Stomach smooth muscle (tissue), 2 donors: Measurements from ENCODE around the gene WBP1L.

Experiments used
- H3K27ac ChIP-seq: one replicate; pipeline ENCODE4 v1.7.0; 2013; ENCODE audit warnings: mild to moderate bottlenecking, low read length, inconsistent platforms
- H3K27me3 ChIP-seq, 2 donors: one replicate each; pipeline ENCODE4 v1.7.0; 2013; ENCODE audit warnings: low read length in 2 of 2; ENCODE audit not compliant: insufficient read depth in 2 of 2, control insufficient read depth in 1 of 2
- H3K36me3 ChIP-seq, 2 donors: one replicate each; pipeline ENCODE4 v1.7.0; 2013; ENCODE audit warnings: low read length in 2 of 2; ENCODE audit not compliant: control insufficient read depth in 2 of 2, insufficient read depth in 2 of 2
- H3K4me1 ChIP-seq: one replicate; pipeline ENCODE4 v1.7.0; 2013; ENCODE audit warnings: low read length; ENCODE audit not compliant: control insufficient read depth, insufficient read depth
- H3K4me3 ChIP-seq, 2 donors: one replicate each; pipeline ENCODE4 v1.7.0; 2013; ENCODE audit warnings: low read length in 2 of 2
- H3K9ac ChIP-seq, 2 donors: one replicate each; pipeline ENCODE4 v1.7.0; 2013; ENCODE audit warnings: low read length in 2 of 2, mild to moderate bottlenecking in 1 of 2
- H3K9me3 ChIP-seq, 2 donors: one replicate each; pipeline ENCODE4 v1.7.0; 2013; ENCODE audit warnings: low read length in 2 of 2; ENCODE audit not compliant: control insufficient read depth in 2 of 2
- donor health status: healthy.
- donor health status: Pancreatic carcinoma.

Gene WBP1L

GRCh38 chr10:102723989-102724388, 19.8 kb upstream of the WBP1L start:
- H3K27ac ChIP-seq = no peak overlapping the region
- no peak overlapping the region for H3K4me3 ChIP-seq

DNA sequence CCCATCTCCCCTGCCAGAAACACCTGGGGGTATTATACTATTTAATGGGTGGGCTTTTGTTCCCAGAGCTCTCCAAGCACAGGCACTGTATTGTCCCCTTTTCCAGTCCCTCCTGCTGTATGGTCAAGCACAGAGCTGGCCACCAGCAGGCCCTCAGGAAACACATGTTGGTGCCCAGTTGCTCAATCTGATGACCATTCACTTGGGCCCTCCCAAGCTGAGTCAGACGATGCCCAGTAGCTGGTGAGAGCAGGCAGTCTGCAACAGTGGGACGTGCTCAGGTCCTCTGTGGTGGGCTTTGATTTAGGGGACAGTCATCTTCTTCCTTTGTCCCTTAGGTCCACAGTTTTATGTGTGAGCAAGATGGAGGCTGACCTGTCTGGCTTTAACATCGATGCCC, 17.5 kb upstream of the WBP1L start:
- peaks cover 6% of the 10 kb centered on the region for H3K4me1 ChIP-seq
- peaks cover 0 to 4% of the 10 kb centered on the region in 2 donors for H3K36me3 ChIP-seq

More at GRCh38 chr10:102723989-102724388, 19.8 kb upstream of the WBP1L start:
- H3K27me3 ChIP-seq = no peaks in the 10 kb centered on the region
- no peak overlapping the region for H3K9ac ChIP-seq
- H3K4me1 ChIP-seq = no peaks in the 10 kb centered on the region
- H3K9me3 ChIP-seq = no peaks in the 10 kb centered on the region
- peaks cover 0 to 4% of the 10 kb centered on the region in 2 donors for H3K36me3 ChIP-seq

DNA sequence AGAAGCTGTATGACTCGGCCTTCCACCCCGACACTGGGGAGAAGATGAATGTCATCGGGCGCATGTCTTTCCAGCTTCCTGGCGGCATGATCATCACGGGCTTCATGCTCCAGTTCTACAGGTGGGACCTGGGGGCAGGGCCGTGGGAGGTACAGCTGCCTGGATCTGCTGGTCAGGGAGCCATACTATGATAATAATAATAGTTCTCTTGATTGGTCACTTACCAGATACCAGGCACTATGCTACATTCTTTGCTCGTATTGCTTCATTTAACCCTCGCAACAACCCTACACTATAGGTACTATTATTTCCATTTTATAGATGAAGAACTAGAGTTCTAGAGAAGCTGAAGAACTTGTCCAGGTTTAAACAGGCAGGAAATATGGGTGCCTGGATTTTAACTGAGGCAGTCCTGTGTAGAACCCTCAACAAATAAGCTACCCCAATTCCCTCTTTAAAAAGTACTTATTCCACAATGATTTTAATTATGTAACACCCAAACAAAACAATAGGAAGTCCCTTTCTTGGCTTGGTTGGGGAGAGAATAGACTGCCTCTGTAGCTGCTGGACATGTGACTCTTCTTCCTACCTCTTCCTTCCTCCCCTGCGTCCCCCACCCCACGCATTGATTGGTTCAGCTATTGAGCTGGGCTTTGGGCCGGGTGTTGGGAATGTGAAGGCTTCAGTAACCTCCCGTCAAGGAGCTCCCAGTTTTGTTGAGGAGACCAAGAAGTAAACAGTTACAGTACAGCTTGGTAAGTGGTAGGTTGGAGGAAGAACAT, 16.5 kb upstream of the WBP1L start:
- Histone ChIP-seq H3K27ac (no peak overlapping the region), H3K9ac (no peak overlapping the region)

More for the DNA sequence above, 17.5 kb upstream of the WBP1L start:
- H3K4me3 ChIP-seq = no peak overlapping the region
- no peak overlapping the region for H3K9ac ChIP-seq
- no peaks in the 10 kb centered on the region for H3K9me3 ChIP-seq
- no peaks in the 10 kb centered on the region for H3K27me3 ChIP-seq
- no peak overlapping the region for H3K27ac ChIP-seq

DNA sequence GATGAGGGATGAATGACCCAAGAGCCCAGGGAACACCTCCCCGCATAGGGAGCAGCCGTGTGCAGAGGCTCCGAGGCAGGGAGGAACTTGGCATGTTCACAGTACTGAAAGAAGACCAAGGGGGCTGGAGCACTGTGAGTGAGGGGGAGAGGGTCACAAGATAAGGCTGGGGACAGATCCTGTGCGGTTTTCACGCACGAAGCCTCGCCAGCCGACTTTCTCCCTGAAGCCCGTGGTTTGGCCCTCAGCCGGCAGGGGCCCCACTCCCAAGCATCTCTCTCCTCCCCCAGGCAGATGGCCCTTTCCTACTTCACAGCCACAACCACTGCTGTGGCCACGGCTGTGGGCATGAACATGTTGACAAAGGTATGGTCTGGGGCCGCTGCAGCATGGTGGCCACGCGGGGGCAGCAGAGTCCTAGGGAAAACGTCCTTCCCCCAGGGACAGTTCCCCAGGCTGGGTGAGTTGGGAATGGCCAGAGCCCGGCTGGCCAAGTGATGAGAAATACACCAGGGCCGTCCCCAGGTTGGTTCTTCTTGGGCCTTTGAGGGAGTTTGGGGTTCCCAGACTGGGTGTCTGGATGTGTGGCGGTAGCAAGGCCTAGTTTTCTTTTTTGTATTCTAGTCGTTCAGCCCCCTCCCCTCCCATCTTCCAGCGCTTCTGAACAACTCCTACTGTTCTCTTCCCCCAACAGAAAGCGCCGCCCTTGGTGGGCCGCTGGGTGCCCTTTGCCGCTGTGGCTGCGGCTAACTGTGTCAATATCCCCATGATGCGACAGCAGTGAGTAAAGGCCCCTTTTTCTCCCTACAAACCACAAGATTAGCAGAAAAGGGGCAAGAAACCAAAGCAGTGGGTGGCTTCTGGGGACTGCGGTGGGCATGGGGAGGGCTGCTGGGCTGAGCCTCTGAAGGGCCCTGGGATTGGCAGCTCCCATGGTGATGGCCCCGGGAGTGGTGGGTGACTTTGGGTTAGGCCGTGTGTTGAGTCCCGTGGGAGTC, 14.4 kb upstream of the WBP1L start:
- no peak overlapping the region for H3K9ac ChIP-seq
- no peaks in the 10 kb centered on the region for H3K9me3 ChIP-seq
- no peak overlapping the region for H3K4me3 ChIP-seq
- H3K27me3 ChIP-seq = no peaks in the 10 kb centered on the region
- no peak overlapping the region for H3K27ac ChIP-seq
- peaks cover 6% of the 10 kb centered on the region for H3K4me1 ChIP-seq
- peaks cover 3 to 13% of the 10 kb centered on the region in 2 donors for H3K36me3 ChIP-seq

More for the DNA sequence above, 16.5 kb upstream of the WBP1L start:
- H3K4me1 ChIP-seq = peaks cover 6% of the 10 kb centered on the region
- no peak overlapping the region for H3K4me3 ChIP-seq
- H3K9me3 ChIP-seq = no peaks in the 10 kb centered on the region
- H3K36me3 ChIP-seq = peaks cover 0 to 8% of the 10 kb centered on the region in 2 donors
- H3K27me3 ChIP-seq = no peaks in the 10 kb centered on the region

- H3K9me3 ChIP-seq = no peaks in the 10 kb centered on the region
- no peak overlapping the region for H3K9ac ChIP-seq
- H3K36me3 ChIP-seq = peaks cover 3 to 15% of the 10 kb centered on the region in 2 donors
- H3K4me3 ChIP-seq = no peak overlapping the region
- no peak overlapping the region for H3K27ac ChIP-seq
- H3K27me3 ChIP-seq = no peaks in the 10 kb centered on the region
- peaks cover 8% of the 10 kb centered on the region for H3K4me1 ChIP-seq
These were observed 12.4 kb upstream of the WBP1L start for GRCh38 chr10:102731222-102731800.

DNA sequence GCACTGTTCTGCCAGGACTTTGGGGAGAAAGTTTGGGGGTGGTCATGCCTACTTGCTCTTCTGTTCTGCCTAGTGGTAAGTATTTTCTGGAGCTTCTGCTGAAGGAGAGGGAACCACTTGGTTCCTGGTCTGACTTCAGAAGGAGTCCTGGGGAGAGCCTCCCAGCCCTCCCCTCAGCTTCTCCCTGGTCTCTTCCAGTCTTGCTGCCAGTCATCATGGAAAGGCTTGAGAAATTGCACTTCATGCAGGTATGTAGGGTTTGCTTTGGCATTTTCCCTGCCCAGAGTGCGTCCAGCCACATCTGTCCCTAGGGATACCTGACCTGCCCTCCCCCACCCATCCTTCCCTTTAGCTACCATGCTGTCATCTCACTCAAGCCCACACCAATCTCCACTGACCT, 11.1 kb upstream of the WBP1L start:
- H3K9ac ChIP-seq = no peak overlapping the region
- H3K9me3 ChIP-seq = no peaks in the 10 kb centered on the region
- peaks cover 3 to 15% of the 10 kb centered on the region in 2 donors for H3K36me3 ChIP-seq
- H3K27ac ChIP-seq = no peak overlapping the region
- H3K4me3 ChIP-seq = no peak overlapping the region
- peaks cover 8% of the 10 kb centered on the region for H3K4me1 ChIP-seq
- H3K27me3 ChIP-seq = no peaks in the 10 kb centered on the region

DNA sequence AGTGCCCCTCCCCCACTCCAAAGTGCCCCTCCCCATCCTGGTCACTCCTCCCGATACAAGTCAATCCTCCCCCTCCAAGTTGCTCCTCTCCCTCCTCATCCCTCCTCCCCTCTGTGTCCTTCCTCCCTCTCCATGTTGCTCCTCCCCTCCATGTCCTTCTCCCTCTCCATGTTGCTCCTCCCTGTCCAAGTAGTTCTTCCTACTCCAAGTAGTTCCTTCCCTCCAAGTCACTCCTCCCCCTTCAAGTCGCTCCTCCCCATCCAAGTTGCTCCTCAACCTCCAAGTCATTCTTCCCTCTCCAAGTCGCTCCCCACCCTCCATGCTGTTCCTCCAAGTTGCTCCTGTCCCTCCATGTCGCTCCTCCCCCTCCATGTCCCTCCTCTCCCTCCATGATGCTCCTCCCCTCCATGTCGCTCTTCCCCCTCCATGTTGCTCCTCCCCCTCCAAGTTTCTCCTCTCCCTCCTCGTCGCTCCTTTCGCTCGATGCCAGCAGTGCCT, 8.6 kb upstream of the WBP1L start:
- Histone ChIP-seq H3K27ac (no peak overlapping the region), H3K36me3 (peaks cover 3 to 12% of the 10 kb centered on the region in 2 donors), H3K4me1 (peaks cover 2% of the 10 kb centered on the region), H3K27me3 (no peaks in the 10 kb centered on the region), H3K9ac (no peak overlapping the region), H3K9me3 (no peaks in the 10 kb centered on the region), H3K4me3 (no peak overlapping the region)

GRCh38 chr10:102738692-102739121, 5.0 kb upstream of the WBP1L start:
- peaks cover 0 to 3% of the 10 kb centered on the region in 2 donors for H3K36me3 ChIP-seq
- H3K9ac ChIP-seq = peak overlapping the region in 1 of 2 donors; percentile 13
- H3K27me3 ChIP-seq = no peaks in the 10 kb centered on the region
- peaks cover 7% of the 10 kb centered on the region for H3K4me1 ChIP-seq
- H3K27ac ChIP-seq = no peak overlapping the region
- H3K9me3 ChIP-seq = no peaks in the 10 kb centered on the region
- H3K4me3 ChIP-seq = no peak overlapping the region

DNA sequence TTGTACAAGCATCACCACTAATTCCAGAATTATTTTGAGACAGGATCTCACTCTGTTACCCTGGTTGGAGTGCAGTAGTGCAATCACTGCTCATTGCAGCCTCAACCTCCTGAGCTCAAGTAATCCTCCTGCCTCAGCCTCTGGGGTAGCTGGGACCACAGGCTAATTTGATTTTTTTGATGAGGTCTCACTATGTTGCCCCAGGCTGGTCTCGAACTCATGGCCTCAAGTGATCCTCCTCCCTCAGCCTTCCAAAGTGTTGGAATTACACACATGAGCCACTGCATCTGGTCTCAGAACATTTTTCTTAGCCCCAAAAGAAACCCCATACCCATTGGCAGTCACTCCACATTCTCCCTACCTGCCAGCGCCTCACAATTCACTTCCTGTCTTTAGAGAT, 3.5 kb upstream of the WBP1L start:
- Histone ChIP-seq H3K27me3 (no peaks in the 10 kb centered on the region), H3K4me1 (peaks cover 10% of the 10 kb centered on the region), H3K36me3 (no peaks in the 10 kb centered on the region), H3K9me3 (no peaks in the 10 kb centered on the region), H3K27ac (no peak overlapping the region), H3K9ac (no peak overlapping the region), H3K4me3 (no peak overlapping the region)

GRCh38 chr10:102741726-102742237, 2.0 kb upstream of the WBP1L start:
- Histone ChIP-seq H3K36me3 (no peaks in the 10 kb centered on the region), H3K27ac (no peak overlapping the region), H3K4me1 (peaks cover 8% of the 10 kb centered on the region)

More at GRCh38 chr10:102741726-102742237, 2.0 kb upstream of the WBP1L start:
- Histone ChIP-seq H3K9me3 (no peaks in the 10 kb centered on the region), H3K27me3 (no peaks in the 10 kb centered on the region), H3K4me3 (no peak overlapping the region), H3K9ac (no peak overlapping the region)
